Endothelial cell of umbilical vein (primary cell): Measurements from ENCODE around the gene PNCK. TPM values are rescaled to one million over a fixed set of nuclear protein-coding genes. Genes with fewer than 3 reads are reported as not detected.

Source experiments
- BruUV-seq: library from RNA; stranded (reverse); fragments of 400-500 nt; replicated peaks from 2 replicates; lab custom pipeline; 2021; lab: Mats Ljungman, UMichigan
- CTCF ChIA-PET: fragments of 300-600, 350-600 bp; sonication (Branson Sonifier 250); formaldehyde crosslinking; loops from one replicate; lab custom pipeline; 2021; ENCODE audit warnings: antibody characterized with exemption, inconsistent platforms; lab: Charles Lee
- POLR2A ChIA-PET: fragments of 300-600, 350-600 bp; sonication (Branson Sonifier 250); formaldehyde crosslinking; loops from one replicate; lab custom pipeline; 2021; ENCODE audit warnings: antibody characterized with exemption, inconsistent platforms; lab: Charles Lee
- DNase-seq: peaks from one replicate; pipeline ENCODE4 v3.0.0-alpha.2; 2011; ENCODE audit warnings: low read depth, low spot score
- FAIRE-seq: peaks from 2 replicates; lab custom pipeline; 2011; peaks lifted over from hg19 to GRCh38; lab: Jason Lieb, UNC
- H2AFZ ChIP-seq: 2 replicates; pipeline ENCODE4 v1.6.0; 2012; ENCODE audit warnings: low read depth, low read length, control low read depth, inconsistent platforms
- H3K27ac ChIP-seq: 2 replicates; pipeline ENCODE4 v1.5.1; 2011; ENCODE audit warnings: low read depth, mild to moderate bottlenecking, control low read depth, low read length, moderate library complexity; ENCODE audit not compliant: insufficient read depth
- H3K27me3 ChIP-seq, 2 experiments: 2 replicates each; pipeline versions ENCODE4 v1.6.0 to v1.6.1; 2011; ENCODE audit warnings: low read length in 2 of 2, mixed read lengths in 1 of 2; ENCODE audit not compliant: control insufficient read depth in 2 of 2, insufficient read depth in 2 of 2
- H3K36me3 ChIP-seq, 2 experiments: 2 replicates in 1 of 2; 3 replicates in 1 of 2; pipeline ENCODE4 v1.5.1; 2011; ENCODE audit warnings: low read length in 2 of 2, mild to moderate bottlenecking in 1 of 2, moderate library complexity in 1 of 2; ENCODE audit not compliant: control insufficient read depth in 2 of 2, insufficient read depth in 2 of 2; ENCODE audit errors: extremely low read depth in 1 of 2
- H3K4me1 ChIP-seq: 3 replicates; pipeline ENCODE4 v1.5.1; 2011; ENCODE audit warnings: mild to moderate bottlenecking, low read length; ENCODE audit not compliant: control insufficient read depth, insufficient read depth; ENCODE audit errors: extremely low read depth
- H3K4me2 ChIP-seq: 2 replicates; pipeline ENCODE4 v1.6.1; 2011; ENCODE audit warnings: low read length, control low read depth, mixed read lengths; ENCODE audit not compliant: insufficient read depth
- H3K4me3 ChIP-seq, 3 experiments: fragments of 200-600 bp in 1 of 3; sonication (generic), shearing (Covaris generic) in 1 of 3; replicated peaks in 1 of 3; 2 replicates each; pipeline ENCODE4 v1.5.1; 2011 to 2016; ENCODE audit warnings: control low read depth in 3 of 3, low read length in 3 of 3, mild to moderate bottlenecking in 2 of 3, inconsistent platforms in 1 of 3, low read depth in 1 of 3, moderate library complexity in 1 of 3; ENCODE audit not compliant: insufficient read depth in 1 of 3
- H3K79me2 ChIP-seq: 2 replicates; pipeline ENCODE4 v1.6.0; 2012; ENCODE audit warnings: low read length, inconsistent platforms; ENCODE audit not compliant: control insufficient read depth, insufficient read depth
- H3K9ac ChIP-seq: replicated peaks from 2 replicates; pipeline ENCODE3; 2011; ENCODE audit warnings: low read length, control low read depth; ENCODE audit not compliant: insufficient read depth; ENCODE audit errors: extremely low read depth
- H3K9me1 ChIP-seq: replicated peaks from 3 replicates; pipeline ENCODE4 v1.6.0; 2011; ENCODE audit warnings: mild to moderate bottlenecking, low read length; ENCODE audit not compliant: control insufficient read depth, insufficient read depth; ENCODE audit errors: extremely low read depth
- H3K9me3 ChIP-seq: replicated peaks from 2 replicates; pipeline ENCODE4 v1.5.1; 2012; ENCODE audit warnings: low read length, inconsistent platforms; ENCODE audit not compliant: control insufficient read depth, insufficient read depth
- H4K20me1 ChIP-seq: replicated peaks from 2 replicates; pipeline ENCODE3; 2011; ENCODE audit warnings: mild to moderate bottlenecking, low read length; ENCODE audit not compliant: control insufficient read depth, insufficient read depth; ENCODE audit errors: extremely low read depth
- EZH2 ChIP-seq: IDR thresholded peaks from 2 replicates; pipeline ENCODE4 v1.6.1; 2012; ENCODE audit warnings: borderline replicate concordance, low read depth, mild to moderate bottlenecking, moderate library complexity, low read length, inconsistent platforms; ENCODE audit not compliant: severe bottlenecking
- FOS ChIP-seq: IDR thresholded peaks from 2 replicates; pipeline ENCODE4 v1.6.1; 2011; ENCODE audit warnings: mild to moderate bottlenecking, low read length, moderate library complexity, borderline replicate concordance; ENCODE audit not compliant: insufficient read depth
- GATA2 ChIP-seq: IDR thresholded peaks from 2 replicates; pipeline ENCODE4 v1.7.0; 2011; ENCODE audit warnings: low read depth, mild to moderate bottlenecking, moderate library complexity, mixed read lengths, low read length; ENCODE audit not compliant: insufficient read length, insufficient read depth
- JUN ChIP-seq: IDR thresholded peaks from 2 replicates; pipeline ENCODE4 v1.6.1; 2011; ENCODE audit warnings: borderline replicate concordance, low read depth; ENCODE audit not compliant: insufficient read length, insufficient read depth
- MAX ChIP-seq: IDR thresholded peaks from 2 replicates; pipeline ENCODE4 v1.6.1; 2011; ENCODE audit not compliant: insufficient read depth, insufficient read length
- MYC ChIP-seq: IDR thresholded peaks from one replicate; pipeline ENCODE4 v1.6.1; 2011; ENCODE audit warnings: mild to moderate bottlenecking, low read depth, low read length
- POLR2A ChIP-seq: IDR thresholded peaks from 2 replicates; pipeline ENCODE4 v1.6.1; 2012; ENCODE audit warnings: low read depth, mild to moderate bottlenecking, control low read depth, low read length
- POLR2AphosphoS5 ChIP-seq: IDR thresholded peaks from 2 replicates; pipeline ENCODE4 v1.6.1; 2012; ENCODE audit warnings: low read depth, mild to moderate bottlenecking, control low read depth, low read length, moderate library complexity; ENCODE audit not compliant: insufficient read depth
- dilution Hi-C: fragments of 300-500 bp; cut with MboI; formaldehyde crosslinking; loops from one replicate; pipeline ENCODE4 v1.15.0; 2019; ENCODE audit warnings: low sequenced_read_pairs; ENCODE audit not compliant: extremely low pct_ligation_motif_present
- intact Hi-C: fragments of 100-400 bp; cut with micrococcal nuclease; formaldehyde crosslinking; loops from one replicate; pipeline ENCODE4 v1.10.0; 2022
- polyA plus RNA-seq, 4 experiments: library from polyadenylated mRNA; depleted of rRNA in 3 of 4; stranded (reverse) in 3 of 4; unstranded in 1 of 4; fragments of >200 nt; gene quantifications; 2 replicates each; pipeline versions ENCODE4 v1.2.1 to v1.2.3, GENCODE V29; 2011 to 2012; ENCODE audit warnings: missing spikeins in 1 of 4
- total RNA-seq: library from RNA; stranded (reverse); gene quantifications from 2 replicates; pipeline ENCODE4 v1.2.3, GENCODE V29; 2021
- TF ChIP-seq, protein P1 (sequence below), 2 donors: IDR thresholded peaks; 1 replicate in 1 of 2; 2 replicates in 1 of 2; pipeline ENCODE4 v1.5.1; 2011; ENCODE audit warnings: low read length in 2 of 2, mild to moderate bottlenecking in 2 of 2, moderate library complexity in 2 of 2, control low read depth in 1 of 2, inconsistent platforms in 1 of 2, low read depth in 1 of 2; ENCODE audit not compliant: insufficient read depth in 1 of 2; ENCODE audit errors: extremely low read depth in 1 of 2

PNCK gene
- total and polyA plus RNA-seq, 2 donors (not counting 3 experiments of a cell fraction or from before 2014, with no cell fraction given) = 0.12 TPM; not detected in 1

DNA sequence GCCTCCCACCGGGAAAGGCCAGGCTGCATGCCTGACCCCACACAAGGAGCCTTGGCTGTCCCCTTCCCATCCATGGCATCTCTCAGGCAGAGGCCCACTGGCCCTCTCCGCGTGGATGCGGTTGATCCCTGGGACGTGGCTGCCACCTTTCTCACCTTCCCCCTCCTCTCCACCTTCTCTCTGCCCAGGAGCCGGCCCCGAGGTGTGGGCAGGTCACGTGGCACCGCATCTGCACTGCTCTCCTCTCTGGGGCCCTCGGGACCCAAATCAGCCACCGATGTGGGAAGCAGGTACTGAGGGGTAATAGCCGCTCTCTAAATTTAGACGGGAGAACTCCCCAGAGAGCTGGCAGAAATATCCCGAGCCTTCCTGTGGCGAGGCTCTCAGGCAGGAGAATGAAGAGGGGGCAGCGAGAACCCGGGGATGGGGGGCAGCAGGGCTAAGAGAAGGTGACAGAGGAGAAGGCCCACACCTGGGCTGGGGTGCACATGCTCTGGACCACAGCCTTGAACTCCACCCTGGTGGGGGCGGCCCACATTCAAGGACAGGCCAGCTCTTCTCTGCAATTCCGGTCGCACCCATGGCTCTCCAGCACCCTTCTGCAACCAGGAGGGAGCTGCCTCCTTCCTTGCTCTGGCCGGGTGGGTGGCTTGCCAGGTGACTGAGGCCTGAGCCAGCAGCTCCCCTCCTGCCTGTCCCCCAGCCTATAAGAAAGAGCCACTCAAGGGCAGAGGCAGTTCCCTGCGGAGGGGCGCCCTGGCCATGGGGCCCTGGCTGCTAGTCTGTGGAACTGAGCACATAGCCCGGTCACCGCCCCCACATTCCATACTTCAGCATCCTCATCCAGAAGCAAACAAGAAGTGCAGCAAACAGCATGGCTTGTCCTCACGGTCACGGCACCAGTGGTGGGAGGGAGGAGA lies 36.2 kb downstream of the PNCK start:
- TF ChIP-seq, protein P1, sequence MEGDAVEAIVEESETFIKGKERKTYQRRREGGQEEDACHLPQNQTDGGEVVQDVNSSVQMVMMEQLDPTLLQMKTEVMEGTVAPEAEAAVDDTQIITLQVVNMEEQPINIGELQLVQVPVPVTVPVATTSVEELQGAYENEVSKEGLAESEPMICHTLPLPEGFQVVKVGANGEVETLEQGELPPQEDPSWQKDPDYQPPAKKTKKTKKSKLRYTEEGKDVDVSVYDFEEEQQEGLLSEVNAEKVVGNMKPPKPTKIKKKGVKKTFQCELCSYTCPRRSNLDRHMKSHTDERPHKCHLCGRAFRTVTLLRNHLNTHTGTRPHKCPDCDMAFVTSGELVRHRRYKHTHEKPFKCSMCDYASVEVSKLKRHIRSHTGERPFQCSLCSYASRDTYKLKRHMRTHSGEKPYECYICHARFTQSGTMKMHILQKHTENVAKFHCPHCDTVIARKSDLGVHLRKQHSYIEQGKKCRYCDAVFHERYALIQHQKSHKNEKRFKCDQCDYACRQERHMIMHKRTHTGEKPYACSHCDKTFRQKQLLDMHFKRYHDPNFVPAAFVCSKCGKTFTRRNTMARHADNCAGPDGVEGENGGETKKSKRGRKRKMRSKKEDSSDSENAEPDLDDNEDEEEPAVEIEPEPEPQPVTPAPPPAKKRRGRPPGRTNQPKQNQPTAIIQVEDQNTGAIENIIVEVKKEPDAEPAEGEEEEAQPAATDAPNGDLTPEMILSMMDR (IDR thresholded peaks at IDR 0.05; ENCODE audit: extremely low read depth in 1 of 2, insufficient read depth in 1 of 2, low read depth in 1 of 2, low read length in 2 of 2) = no peak
- TF ChIP-seq MAX (no peak), EZH2 (no peak), JUN (no peak), POLR2A (no peak), FOS (no peak), POLR2AphosphoS5 (no peak), GATA2 (no peak), MYC (no peak)
- DNase-seq (no peak), FAIRE-seq (no peak)
- intact Hi-C loops = loop anchor here (2.0 kb wide), 1 partner anchor 31 kb away; no protein-coding TSS in a partner anchor
- Histone ChIP-seq H3K4me3 (no peak overlapping the region), H3K9me3 (no peaks in the 10 kb centered on the region), H3K4me2 (no peak overlapping the region), H3K9ac (no peak overlapping the region), H3K27me3 (peaks cover 11 to 12% of the 10 kb centered on the region in 2 experiments), H3K27ac (no peak overlapping the region), H3K79me2 (no peaks in the 10 kb centered on the region), H2AFZ (no peak overlapping the region), H4K20me1 (no peaks in the 10 kb centered on the region), H3K9me1 (no peaks in the 10 kb centered on the region), H3K4me1 (no peaks in the 10 kb centered on the region), H3K36me3 (no peaks in the 10 kb centered on the region)
- dilution Hi-C loops = no loop called here
- ChIA-PET POLR2A (no interaction called here), CTCF (interaction anchor here (0.8 to 2.1 kb wide), 4 partner anchors 7 to 30 kb away, joined by 3 to 8 read pairs (median 4); no protein-coding TSS in a partner anchor)
- no TSS peak for BruUV-seq
